Measurements from ENCODE around the gene COX8A.

DNA sequence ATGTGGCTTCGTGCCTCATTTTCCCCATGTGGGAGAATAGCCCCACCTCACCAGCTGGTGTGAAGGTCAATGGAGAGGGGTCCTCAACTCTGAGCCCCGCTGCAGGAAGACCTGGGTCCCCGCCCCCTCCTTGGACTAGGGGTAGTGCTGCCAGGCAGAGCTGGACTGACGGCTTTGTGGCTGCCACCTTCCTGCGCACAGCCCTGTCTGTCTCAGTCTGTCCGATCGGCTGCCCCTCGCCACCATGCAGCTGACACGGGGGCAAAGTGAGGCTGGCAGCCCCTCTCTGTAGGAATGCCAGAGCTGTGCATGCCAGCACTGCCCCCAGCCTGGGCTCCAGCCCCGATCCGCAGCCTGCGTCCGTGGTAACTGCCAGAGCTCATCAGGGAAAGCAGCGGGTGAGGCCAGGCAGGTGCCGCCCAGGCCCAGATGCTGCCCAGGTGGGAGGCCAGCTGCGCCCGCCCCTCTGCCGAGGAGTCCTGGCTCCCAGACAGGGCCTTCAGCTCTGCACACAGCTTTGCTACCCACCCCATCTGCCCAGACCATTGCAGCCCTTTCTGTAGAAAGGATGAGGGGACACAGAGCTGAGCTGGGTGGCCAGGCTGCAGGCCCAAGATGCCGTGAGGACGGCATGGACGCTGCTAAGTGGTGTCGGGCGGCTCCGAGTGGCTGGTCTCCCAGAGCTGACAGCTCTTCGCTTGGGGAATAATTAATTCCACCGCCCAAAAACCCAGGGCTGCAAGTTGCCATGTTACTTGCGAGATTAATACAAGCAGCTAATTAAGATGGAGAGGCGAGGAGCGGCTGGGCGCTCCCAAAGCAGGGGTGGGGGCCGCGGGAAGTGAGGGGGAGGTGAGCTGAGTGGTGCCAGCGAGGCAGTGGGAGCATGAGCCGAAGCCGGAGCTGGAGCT lies 41.8 kb downstream of the COX8A start:
- TF ChIP-seq EZH2 (IDR thresholded peaks at IDR 0.05; ENCODE audit: low read length, unreplicated experiment) (no peak), EZH2phosphoT487 (IDR thresholded peaks at IDR 0.05; ENCODE audit: borderline replicate concordance, low read length) (no peak)
- TF ChIP-seq, protein P1, sequence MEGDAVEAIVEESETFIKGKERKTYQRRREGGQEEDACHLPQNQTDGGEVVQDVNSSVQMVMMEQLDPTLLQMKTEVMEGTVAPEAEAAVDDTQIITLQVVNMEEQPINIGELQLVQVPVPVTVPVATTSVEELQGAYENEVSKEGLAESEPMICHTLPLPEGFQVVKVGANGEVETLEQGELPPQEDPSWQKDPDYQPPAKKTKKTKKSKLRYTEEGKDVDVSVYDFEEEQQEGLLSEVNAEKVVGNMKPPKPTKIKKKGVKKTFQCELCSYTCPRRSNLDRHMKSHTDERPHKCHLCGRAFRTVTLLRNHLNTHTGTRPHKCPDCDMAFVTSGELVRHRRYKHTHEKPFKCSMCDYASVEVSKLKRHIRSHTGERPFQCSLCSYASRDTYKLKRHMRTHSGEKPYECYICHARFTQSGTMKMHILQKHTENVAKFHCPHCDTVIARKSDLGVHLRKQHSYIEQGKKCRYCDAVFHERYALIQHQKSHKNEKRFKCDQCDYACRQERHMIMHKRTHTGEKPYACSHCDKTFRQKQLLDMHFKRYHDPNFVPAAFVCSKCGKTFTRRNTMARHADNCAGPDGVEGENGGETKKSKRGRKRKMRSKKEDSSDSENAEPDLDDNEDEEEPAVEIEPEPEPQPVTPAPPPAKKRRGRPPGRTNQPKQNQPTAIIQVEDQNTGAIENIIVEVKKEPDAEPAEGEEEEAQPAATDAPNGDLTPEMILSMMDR (conservative IDR thresholded peaks at IDR 0.05; ENCODE audit: low read depth, low read length), result no peak

Data from PC-3 (cell line).